H1 (cell line): ENCODE results near the gene TMEM89. TPM values are rescaled to one million over a fixed set of nuclear protein-coding genes. Genes with fewer than 3 reads are reported as not detected.

Experiments used
- SAP30 ChIP-seq: fragments of 300-600 bp; sonication (generic); IDR thresholded peaks from 2 replicates; pipeline ENCODE4 v1.7.1; 2012; ENCODE audit warnings: low read length, moderate library complexity, mild to moderate bottlenecking, inconsistent platforms; ENCODE audit not compliant: insufficient read depth, insufficient replicate concordance
- polyA plus RNA-seq, 7 experiments: library from polyadenylated mRNA; depleted of rRNA in 3 of 7; stranded (reverse) in 5 of 7; unstranded in 2 of 7; fragments of >200 nt in 5 of 7; fragments of 200-250 nt in 2 of 7; gene quantifications; 1 replicate in 5 of 7; 2 replicates in 1 of 7; 4 replicates in 1 of 7; pipeline versions ENCODE4 v1.2.1 to v1.2.3, GENCODE V29; 2011 to 2013; ENCODE audit warnings: missing spikeins in 2 of 7, mixed read lengths in 2 of 7
- total RNA-seq: library from RNA; stranded (reverse); fragmentation: NEBNext Ultra II Directional; extraction: Animal tissue kit (Norgen Biotek cat#: 25700); gene quantifications from 2 replicates; pipeline ENCODE4 v1.2.1, GENCODE V29; 2021

TMEM89 gene
- total and polyA plus RNA-seq, 2 of the 8 experiments (the other 6 are each of a cell fraction or from before 2014, with no cell fraction given) = not detected

- no peak for TF ChIP-seq SAP30
These were observed 20.0 kb downstream of the TMEM89 start (continued) for GRCh38 chr3:48601622-48601994.
